Hepatocyte (in vitro differentiated cells): Measurements from ENCODE around the gene ITPRID1.

ENCODE experiments used
- EZH2 ChIP-seq: fragments of 200-600 bp; sonication (generic); IDR thresholded peaks from 2 replicates; pipeline ENCODE4 v1.6.1; 2016; ENCODE audit warnings: antibody characterized with exemption, mild to moderate bottlenecking, borderline replicate concordance
- TF ChIP-seq, protein P1 (sequence below): fragments of 200-600 bp; sonication (generic); IDR thresholded peaks from 2 replicates; pipeline ENCODE4 v1.5.1; 2016; ENCODE audit warnings: antibody characterized with exemption, mild to moderate bottlenecking; ENCODE audit not compliant: poor library complexity

DNA sequence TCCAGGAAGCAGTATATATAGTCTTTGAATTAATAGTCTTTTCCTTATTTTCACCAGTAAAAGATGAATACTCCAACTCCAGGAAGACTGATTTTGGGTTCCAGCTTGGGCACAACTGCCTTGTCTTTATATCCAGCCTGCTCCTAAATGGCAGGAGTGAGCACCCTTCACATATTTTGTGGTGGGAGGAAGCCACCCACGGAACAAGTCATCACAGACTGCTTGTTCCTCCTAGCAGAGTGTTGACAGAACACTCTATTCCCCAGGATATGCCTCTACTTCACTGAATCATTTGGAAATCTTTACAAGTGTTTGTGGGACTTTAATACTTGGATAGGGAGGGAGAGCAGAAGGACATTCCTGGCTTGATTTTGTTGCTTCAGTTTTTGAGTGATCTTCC is 31.7 kb downstream of the ITPRID1 start:
- TF ChIP-seq, protein P1, sequence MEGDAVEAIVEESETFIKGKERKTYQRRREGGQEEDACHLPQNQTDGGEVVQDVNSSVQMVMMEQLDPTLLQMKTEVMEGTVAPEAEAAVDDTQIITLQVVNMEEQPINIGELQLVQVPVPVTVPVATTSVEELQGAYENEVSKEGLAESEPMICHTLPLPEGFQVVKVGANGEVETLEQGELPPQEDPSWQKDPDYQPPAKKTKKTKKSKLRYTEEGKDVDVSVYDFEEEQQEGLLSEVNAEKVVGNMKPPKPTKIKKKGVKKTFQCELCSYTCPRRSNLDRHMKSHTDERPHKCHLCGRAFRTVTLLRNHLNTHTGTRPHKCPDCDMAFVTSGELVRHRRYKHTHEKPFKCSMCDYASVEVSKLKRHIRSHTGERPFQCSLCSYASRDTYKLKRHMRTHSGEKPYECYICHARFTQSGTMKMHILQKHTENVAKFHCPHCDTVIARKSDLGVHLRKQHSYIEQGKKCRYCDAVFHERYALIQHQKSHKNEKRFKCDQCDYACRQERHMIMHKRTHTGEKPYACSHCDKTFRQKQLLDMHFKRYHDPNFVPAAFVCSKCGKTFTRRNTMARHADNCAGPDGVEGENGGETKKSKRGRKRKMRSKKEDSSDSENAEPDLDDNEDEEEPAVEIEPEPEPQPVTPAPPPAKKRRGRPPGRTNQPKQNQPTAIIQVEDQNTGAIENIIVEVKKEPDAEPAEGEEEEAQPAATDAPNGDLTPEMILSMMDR: no peak
- TF ChIP-seq EZH2: no peak
